Esophagus squamous epithelium (tissue), 4 donors: Measurements from ENCODE around the gene AP3B2.

ENCODE experiments used
- CTCF ChIP-seq, 6 experiments: fragments of 450-650 bp in 4 of 6; fragments of 200-600 bp in 2 of 6; sonication (generic) in 2 of 6; IDR thresholded peaks; one replicate each; pipeline ENCODE4 v1.5.1; 2016 to 2019; ENCODE audit warnings: antibody characterized with exemption in 6 of 6, mild to moderate bottlenecking in 4 of 6, moderate library complexity in 4 of 6
- POLR2A ChIP-seq, 4 donors: fragments of 450-650 bp; IDR thresholded peaks; one replicate each; pipeline ENCODE4 v1.6.1; 2017; ENCODE audit warnings: antibody characterized with exemption in 4 of 4, mild to moderate bottlenecking in 4 of 4, moderate library complexity in 3 of 4

GRCh38 chr15:82681371-82681770, 28.3 kb downstream of the AP3B2 start:
- TF ChIP-seq CTCF (IDR thresholded peaks at IDR 0.05), result no peak
- TF ChIP-seq POLR2A (IDR thresholded peaks at IDR 0.05), result no peak
